ENCODE results near the gene MYADM.
"Not testable (repeated sequence)": the region's sequence is repeated elsewhere in the genome, so short reads cannot be mapped to it uniquely, and the experiment has no call there.

MYADM gene

GRCh38 chr19:53868892-53869804 is 1.5 kb downstream of the MYADM start:
- ATAC-seq (peak; percentile 54), DNase-seq (peak; percentile 85)

DNA sequence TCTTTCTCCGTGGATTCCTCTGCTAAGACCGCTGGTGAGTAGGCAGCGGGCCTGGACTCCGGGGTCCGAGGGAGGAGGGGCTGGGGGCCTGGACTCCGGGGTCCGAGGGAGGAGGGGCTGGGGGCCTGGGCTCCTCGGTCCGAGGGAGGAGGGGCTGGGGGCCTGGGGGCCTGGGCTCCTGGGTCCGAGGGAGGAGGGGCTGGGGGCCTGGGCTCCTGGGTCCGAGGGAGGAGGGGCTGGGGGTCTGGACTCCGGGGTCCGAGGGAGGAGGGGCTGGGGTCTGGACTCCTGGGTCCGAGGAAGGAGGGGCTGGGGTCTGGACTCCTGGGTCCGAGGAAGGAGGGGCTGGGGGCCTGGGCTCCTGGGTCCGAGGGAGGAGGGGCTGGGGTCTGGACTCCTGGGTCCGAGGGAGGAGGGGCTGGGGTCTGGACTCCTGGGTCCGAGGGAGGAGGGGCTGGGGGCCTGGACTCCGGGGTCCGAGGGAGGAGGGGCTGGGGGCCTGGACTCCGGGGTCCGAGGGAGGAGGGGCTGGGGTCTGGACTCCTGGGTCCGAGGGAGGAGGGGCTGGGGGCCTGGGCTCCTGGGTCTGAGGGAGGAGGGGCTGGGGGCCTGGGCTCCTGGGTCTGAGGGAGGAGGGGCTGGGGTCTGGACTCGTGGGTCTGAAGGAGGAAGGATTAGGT is 2.3 kb downstream of the MYADM start:
- not testable (repeated sequence) for ATAC-seq, DNase-seq

GRCh38 chr19:53870485-53870844 is 2.8 kb downstream of the MYADM start:
- DNase-seq (no peak), ATAC-seq (no peak)

- DNase-seq (no peak), ATAC-seq (no peak)
Measured at GRCh38 chr19:53871454-53871853, 3.8 kb downstream of the MYADM start.

DNA sequence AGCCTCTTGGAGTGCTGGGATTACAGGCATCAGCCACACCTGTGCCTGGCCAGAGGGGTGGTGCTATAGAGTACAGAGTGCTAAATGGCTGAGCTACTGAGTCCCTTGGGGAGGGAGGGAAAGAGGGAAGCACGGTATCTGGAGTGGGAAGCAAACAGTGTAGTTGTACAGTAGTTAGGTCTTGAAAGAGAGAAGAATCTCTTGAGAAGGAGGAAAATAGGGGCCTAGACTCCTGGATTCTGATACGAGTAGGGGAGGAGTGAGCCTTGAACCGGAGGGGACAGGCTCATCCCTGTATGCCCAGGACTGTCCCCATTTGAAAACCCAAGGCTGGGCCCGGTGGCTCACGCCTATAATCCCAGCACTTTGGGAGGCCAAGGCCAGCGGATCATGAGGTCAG is 5.1 kb downstream of the MYADM start:
- DNase-seq = no peak
- no peak for ATAC-seq

DNA sequence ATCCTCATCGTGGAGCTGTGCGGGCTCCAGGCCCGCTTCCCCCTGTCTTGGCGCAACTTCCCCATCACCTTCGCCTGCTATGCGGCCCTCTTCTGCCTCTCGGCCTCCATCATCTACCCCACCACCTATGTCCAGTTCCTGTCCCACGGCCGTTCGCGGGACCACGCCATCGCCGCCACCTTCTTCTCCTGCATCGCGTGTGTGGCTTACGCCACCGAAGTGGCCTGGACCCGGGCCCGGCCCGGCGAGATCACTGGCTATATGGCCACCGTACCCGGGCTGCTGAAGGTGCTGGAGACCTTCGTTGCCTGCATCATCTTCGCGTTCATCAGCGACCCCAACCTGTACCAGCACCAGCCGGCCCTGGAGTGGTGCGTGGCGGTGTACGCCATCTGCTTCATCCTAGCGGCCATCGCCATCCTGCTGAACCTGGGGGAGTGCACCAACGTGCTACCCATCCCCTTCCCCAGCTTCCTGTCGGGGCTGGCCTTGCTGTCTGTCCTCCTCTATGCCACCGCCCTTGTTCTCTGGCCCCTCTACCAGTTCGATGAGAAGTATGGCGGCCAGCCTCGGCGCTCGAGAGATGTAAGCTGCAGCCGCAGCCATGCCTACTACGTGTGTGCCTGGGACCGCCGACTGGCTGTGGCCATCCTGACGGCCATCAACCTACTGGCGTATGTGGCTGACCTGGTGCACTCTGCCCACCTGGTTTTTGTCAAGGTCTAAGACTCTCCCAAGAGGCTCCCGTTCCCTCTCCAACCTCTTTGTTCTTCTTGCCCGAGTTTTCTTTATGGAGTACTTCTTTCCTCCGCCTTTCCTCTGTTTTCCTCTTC is 6.3 kb downstream of the MYADM start:
- DNase-seq (no peak), ATAC-seq (no peak)

DNA sequence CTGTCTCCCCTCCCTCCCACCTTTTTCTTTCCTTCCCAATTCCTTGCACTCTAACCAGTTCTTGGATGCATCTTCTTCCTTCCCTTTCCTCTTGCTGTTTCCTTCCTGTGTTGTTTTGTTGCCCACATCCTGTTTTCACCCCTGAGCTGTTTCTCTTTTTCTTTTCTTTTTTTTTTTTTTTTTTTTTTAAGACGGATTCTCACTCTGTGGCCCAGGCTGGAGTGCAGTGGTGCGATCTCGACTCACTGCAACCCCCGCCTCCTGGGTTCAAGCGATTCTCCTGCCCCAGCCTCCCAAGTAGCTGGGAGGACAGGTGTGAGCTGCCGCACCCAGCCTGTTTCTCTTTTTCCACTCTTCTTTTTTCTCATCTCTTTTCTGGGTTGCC is 6.9 kb downstream of the MYADM start:
- DNase-seq (no peak), ATAC-seq (no peak)

- DNase-seq (no peak), ATAC-seq (no peak)
Measured at GRCh38 chr19:53875602-53876325, 8.1 kb downstream of the MYADM start.

- no peak for DNase-seq
- no peak for ATAC-seq
Measured at GRCh38 chr19:53876651-53877224, 9.1 kb downstream of the MYADM start.

DNA sequence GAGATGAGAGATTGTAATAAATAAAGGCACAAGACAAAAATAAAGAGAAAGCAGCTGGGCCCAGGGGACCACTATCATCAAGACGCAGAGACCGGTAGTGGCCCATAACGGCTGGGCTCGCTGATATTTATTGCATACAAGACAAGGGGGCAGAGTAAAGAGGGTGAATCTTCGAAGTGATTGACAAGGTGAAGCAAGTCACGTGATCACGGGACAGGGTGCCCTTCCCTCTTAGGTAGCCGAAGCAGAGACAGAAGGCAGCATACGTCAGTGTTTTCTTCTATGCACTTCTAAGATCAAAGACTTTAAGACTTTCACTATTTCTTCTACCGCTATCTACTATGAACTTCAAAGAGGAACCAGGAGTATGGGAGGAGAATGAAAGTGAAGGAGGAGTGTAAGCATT is 9.7 kb downstream of the MYADM start:
- ATAC-seq = no peak
- DNase-seq = no peak

DNA sequence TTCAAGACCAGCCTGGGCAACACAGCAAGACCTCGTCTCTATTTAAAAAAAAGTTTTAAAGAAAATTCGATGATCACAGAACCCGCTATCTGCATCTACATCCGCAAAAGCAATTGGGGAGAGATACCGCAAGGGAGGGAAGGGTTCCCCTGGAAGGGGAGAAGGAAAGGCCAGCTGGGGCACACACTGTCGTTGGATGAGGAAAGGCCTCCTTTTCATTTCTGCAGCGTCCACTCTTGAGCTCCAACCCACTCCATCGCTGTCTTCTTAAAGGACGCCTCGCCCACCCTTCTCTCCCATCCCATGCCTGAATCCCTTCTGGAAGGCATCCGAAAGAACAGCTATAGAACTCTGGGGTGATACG is 11.1 kb downstream of the MYADM start:
- no peak for DNase-seq
- ATAC-seq = no peak

GRCh38 chr19:53879140-53880081 is 11.7 kb downstream of the MYADM start:
- DNase-seq (peak; percentile 91), ATAC-seq (peak; percentile 96)

DNA sequence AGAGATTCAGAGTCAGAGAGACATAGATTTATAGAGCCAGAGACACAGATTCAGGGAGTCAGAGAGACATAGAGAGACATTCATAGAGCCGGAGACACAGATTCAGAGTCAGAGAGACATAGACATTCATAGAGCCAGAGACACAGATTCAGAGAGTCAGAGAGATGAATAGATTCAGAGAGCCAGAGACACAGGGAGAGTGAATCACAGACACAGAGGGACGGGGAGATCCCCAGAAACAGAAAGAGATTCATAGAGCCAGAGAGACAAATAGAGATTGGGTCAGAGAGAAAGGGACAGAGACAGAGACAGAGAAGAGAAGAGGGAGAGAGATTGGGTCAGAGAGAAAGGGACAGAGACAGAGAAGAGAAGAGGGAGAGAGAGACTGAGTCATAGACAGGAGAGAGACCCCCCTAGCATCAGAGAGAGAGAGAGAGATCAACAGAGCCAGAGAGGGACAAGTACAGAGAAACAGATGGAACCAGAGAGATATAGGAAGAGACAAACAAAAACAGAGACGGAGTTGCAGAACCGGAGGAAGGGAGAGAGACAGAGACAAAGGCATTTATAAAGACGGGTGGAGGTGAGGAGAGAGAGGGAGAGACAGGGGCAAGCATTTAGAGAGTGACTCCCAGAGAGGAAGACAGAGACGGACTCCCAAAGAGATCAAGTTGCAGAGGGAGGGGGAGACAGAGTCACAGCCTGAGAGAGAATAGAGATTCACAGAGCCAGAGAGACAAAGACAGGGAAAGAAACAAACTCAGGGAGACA is 13.2 kb downstream of the MYADM start:
- DNase-seq (no peak), ATAC-seq (no peak)

DNA sequence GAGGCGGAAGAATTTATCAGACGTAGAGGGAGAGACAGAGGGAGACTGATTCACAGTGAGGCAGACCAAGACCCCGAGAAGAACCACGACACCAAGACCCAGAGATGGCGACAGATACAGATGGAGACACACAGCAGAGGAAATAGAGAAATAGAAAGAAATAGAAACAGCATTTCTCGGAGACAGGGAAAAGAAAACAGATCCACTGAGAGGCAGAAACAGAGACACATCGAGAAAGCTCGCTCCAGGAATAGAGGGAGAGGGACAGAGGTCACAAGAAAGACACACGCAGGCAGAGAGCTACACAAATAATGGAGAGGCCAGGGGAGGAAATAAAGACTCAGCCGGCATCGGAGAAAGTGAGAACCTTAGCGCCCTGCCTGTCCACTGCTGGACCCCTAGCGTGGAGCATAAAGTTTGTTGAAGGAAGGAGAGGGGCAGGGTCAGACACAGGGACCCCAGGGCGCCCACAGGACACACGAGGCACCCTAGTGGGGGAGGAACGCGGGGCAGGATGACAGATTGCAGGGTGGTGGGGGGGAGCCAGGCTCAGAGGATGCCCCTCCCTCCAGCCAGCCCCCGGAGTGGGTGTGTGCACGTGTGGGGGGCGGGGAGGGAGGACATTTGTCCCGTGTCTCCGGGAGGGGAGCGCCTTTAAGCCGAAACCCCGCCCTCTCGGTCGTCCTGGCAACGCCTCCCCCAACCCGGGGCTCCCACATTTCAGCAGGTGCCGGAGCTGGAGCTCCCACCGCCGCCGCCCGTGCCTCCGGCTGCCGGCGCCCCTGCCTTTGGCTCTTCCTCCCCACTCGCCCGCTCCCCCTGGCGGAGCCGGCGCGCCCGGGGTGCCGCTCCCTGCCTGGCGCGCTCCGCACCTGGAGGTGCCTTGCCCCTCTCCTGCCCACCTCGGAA is 14.1 kb downstream of the MYADM start, which contains the start of gene PRKCG:
TSS of gene PRKCG (plus strand) at position 716 of the 909 bp plus-strand sequence. CDS start 298 bp downstream, outside the sequence.
- DNase-seq (peak; percentile 65), ATAC-seq (peak; percentile 29)

GRCh38 chr19:53882391-53883050 is 14.8 kb downstream of the MYADM start:
- ATAC-seq (no peak), DNase-seq (no peak)

DNA sequence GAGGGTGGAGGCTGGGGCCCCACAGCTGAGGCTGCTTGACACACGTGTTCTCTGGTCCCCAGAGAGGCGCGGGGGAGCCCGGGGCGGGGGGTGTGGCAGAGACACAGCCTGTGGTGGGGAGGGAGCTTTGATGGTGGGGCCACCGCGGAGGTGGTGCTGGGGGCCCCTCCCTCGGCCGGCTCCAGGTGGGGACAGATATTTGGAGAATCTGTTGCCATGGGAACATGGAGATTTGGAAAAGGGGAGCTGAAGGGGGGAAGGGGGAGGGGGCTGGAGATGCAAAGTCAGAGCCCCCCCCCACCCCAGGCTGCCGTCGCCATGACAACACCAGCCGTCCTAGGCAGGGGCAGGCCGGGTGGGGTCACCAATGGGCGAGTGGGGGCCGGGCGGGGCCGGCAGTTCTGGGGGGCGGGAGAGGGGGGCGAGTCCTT is 15.6 kb downstream of the MYADM start:
- ATAC-seq (no peak), DNase-seq (no peak)

- DNase-seq (no peak), ATAC-seq (no peak)
Measured at GRCh38 chr19:53883741-53884140, 16.1 kb downstream of the MYADM start.

DNA sequence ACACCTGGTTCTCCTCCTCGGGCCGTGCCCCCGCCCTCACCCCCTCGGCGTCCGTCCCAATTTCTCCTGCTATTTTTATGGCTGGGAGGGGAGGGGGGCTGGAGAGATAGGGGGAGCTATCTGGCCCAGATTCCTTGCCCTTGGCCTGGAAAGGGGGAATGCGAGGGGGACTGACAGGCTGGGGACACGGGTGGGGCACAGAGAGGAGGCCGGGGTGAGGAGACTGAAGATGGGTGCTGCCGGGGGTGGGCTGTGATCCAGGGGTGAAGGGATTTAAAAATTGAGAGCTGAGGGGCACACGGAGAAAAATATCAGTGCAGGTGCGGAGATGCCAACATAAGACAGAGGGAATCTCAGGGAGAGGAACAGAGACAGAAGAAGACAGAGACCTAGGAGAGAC is 16.6 kb downstream of the MYADM start:
- no peak for DNase-seq

More for the DNA sequence above, 16.6 kb downstream of the MYADM start:
- ATAC-seq = no peak

Data from stimulated activated naive CD8-positive, alpha-beta T cell treated with anti-CD3 and anti-CD28 coated beads, Interleukin-15, Interleukin-2, amounts not matched to agents 100 U/mL and 50 U/mL, for 24 hours (primary cell).